HG03103 (cell line): ENCODE data around the gene FAM120C.

ENCODE experiments used
- ATAC-seq: cut with Tn5 transposase; IDR thresholded peaks from one replicate; pipeline ENCODE4 v1.9.1; 2021; ENCODE audit warnings: low read depth; ENCODE audit not compliant: unreplicated experiment

FAM120C gene

DNA sequence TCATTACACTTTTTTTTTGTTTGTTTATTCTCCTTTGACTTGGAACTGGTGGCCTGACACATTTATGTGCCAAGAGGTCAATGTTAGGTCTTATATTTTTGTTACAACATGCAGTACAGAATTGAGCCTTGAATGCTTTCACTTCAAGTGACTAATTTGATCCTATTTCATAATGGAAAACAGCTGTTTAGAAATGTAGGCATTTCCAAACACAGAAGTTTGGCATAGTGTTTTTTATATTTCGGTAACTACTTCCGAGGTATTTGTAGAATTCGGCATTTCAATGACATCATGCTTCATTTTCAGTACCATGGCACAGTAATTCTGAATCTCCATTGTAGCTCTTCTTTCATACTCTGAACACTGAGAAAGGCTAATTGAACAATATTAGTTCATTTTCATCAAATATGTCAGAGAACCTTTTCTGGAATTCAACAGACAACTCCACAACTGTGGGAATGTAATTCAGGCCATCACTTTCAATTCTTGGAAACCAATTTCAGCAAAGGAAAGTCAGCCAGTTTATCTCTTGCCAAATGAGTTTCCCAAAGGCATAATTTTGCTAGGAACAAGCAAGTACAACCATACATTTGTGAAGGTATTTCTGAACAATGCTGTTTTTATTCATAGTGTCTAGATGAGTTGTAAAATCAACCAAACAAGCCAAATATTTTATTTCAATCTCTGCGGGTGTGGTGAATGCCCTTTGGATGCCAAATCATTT lies 11.4 kb downstream of the FAM120C start:
- ATAC-seq, result no peak

DNA sequence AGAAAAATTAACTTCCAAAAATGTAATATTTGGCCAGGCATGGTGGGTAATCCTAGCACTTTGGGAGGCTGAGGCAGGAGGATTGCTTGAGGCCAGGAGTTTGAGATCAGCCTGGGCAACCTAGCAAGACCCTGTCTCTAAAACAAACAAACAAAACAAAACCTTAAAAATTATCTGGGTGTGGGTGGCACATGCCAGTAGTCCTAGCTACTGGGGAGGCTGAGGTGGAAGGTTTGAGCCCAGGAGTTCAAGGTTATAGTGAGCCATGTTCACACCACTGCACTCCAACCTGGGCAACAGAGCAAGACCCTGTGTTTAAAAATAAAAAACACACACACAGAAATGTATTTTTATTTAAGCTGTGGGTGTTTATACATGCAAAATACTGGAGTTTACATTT lies 12.0 kb downstream of the FAM120C start:
- no peak for ATAC-seq

DNA sequence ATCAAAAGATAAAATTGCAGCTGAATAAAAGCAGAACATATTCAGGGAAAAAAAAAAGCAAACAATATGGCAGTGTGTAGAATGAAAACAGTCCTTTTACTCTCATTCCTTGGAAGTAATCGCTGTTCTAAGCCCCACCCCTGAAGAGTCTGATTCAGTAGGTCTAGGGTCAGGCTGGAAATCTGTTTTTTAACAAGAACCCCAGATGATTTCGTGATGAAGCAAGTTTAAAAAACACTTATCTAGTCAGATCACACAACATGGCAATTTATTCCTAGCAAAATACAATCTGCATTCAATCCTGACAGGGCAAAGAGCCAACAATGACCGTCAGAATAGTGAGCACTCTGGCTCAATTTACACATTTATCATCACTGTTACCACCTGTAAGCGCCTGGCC lies 16.1 kb downstream of the FAM120C start:
- ATAC-seq, result no peak

DNA sequence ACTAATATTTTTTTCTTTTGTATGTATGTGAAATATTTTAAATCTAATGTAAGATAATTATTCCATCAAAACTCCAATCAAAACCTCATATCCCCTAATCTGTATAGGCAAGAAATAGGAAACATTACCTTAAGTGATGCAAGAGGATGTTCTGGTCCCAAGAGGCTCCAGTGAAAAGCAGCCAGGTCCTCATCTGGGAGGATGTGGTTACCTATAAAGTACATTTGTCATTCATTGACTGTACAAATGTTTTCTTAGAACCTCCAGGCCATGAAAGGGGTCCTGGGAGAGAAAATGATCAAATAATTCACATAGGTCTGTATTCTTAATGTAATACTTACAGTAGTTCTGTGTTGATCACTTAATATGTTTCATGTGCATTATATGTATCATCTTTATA lies 25.5 kb downstream of the FAM120C start:
- no peak for ATAC-seq

DNA sequence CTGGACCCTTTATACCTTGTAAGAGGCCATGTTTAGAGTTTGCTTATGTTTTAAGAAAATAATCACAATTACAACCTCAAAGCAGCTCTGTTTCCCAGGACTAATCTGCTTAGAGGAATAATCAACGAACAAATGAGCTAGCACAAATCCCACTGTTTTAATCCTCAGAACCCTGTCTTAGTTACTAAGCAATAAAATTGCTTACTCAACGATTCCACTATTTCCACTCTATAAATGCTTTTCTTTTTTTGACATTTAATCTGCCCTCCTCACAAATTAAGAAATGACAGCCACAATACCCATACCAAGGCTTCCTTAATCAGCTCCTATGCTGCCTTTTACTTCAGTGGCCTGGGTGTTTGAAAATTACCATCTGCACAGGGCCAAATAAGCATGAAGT lies 48.8 kb downstream of the FAM120C start:
- no peak for ATAC-seq

DNA sequence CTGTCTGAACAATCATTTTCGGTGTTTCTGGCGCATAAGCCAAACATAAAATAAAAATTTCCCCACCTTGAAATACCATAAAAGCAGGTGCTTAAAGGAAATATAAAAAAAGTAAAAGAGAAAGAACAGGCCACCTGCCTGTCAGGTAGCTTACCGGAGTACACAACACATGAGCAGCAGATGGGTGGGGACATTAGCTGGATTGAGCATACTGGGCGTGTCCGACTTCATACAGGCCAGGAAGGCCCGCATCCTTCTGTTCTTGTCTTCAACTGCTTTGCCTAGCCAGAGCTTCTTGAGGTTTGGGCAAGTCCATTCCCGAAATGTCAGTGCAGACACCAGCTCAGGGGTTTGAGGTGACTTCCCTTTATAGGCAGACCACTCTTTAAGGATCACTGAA lies 66.7 kb downstream of the FAM120C start:
- ATAC-seq, result no peak

DNA sequence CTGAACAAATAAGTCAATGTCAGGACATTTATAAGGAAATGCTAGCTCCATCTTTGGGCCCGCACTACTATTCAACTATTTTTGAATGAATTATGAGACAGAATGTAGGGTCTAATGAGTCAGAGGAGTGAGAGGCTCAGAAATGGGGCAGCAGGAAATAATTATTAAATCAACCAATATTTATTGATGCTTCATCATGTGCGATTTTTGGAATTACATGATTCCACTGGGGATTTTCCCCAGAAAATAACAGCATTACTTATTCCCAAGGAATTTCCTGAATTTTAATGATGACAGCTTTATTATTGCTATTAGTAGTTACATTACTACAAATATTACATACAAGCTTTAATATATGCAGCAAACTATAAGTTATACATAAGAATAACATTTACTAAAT lies 89.5 kb downstream of the FAM120C start:
- no peak for ATAC-seq

DNA sequence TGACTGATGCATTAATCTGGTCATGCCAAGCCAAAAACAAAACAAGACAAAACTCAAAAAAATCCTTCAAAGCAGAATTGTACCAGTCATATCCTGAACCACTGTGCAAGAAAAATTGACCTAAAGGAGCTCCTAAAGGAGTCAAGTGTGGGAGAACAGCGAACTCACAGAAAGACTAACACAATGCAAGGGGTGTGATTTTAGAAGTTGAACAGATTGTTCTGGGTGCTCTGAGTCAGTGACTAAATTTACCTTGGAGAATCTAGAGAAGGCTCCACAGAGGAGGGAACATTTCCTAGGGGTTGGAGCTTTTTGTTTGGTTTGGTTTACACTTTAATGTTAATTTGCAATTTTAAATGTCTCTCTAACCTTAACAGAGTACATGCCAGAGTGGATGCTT lies 89.9 kb downstream of the FAM120C start:
- no peak for ATAC-seq

DNA sequence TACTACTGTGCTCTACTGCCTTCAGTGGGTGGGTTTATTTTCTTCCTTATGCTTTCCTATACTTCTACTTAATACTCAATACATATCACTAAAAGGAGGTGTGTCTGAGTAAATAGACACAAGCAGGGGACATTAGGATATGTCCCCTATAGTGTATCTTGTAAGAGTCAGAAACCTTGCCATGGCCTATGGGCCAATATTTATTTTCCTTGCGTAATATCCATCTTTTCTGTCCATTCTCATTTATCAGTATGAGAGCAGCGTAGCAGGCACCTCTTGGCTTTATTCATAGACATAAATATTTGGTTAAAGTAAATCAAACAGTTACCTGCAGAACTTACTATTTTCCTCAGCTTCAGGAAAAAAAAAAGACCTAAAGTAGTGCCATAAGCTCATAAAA lies 92.2 kb downstream of the FAM120C start:
- no peak for ATAC-seq

DNA sequence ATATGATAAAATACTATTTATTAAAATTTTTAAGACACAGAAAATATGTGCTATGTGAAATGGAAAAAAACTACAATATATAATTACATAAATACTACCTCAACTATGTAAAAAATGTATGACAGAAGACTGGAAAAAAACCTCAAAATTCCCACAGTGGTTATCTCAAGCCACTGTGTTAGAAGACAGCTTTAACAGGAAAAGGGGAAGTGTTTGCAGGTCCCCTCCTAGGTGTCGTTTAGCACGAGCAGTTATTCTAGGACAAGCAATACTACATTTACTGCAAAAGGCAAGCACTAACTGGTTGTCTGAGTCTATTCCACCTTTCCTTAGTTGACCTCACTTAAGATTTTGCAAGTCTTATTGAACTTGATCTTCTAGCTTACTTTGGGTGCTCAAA lies 93.9 kb downstream of the FAM120C start:
- no peak for ATAC-seq

DNA sequence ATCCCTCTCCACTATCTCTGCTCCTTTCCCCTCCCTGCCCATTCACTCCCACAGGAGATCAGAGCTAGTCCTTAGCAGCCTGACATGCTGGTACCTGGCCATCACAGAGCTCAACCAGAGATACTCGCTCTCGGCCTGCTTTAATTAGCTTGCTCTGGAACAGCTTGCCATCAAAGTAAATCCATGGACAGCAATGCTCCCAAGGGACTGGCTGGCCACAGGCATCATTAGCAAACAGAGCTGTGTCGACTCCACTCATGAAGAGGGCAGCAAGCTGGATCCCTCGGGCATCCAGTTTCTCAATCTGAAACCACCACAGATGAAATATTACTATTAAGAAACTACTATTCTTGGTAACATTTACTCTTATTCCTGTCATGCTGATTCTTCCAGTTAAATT lies 95.4 kb downstream of the FAM120C start:
- ATAC-seq, result no peak

DNA sequence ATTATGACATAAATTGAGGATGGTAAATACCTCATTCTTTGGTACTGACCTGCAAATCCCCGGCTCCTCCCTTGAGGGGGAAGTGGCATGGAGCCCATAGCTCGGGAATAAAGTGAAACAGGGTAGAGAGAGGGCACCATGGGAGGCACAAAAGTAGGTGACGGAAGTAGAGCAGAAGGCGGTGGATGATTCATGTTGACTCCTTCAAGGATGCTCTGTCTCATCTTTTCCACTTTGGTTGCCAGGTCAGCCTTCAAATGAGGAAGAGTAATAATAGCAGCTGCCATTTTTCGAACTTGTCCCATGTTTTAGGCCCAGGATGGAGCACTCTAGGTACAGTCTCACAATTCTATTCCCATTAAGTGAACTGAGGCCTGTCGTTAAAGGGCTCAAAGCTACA lies 97.4 kb downstream of the FAM120C start:
- ATAC-seq, result no peak

DNA sequence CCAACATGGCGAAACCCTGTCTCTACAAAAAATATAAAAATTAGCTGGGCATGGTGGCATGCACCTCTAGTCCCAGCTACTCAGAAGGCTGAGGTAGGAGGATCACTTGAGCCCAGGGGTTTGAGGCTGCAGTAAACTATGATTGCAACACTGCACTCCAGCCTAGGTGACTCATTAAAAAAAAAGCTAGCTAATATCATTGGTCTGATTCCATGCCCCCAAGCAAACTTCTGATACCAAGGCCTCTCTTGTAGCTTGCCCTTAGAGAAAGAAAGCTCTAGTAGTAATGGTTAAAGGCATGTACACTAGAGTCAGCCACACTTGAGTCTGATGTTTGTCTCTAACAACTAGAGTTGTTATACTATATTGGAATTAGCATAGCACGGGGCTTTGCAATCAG lies 106.2 kb downstream of the FAM120C start:
- no peak for ATAC-seq

DNA sequence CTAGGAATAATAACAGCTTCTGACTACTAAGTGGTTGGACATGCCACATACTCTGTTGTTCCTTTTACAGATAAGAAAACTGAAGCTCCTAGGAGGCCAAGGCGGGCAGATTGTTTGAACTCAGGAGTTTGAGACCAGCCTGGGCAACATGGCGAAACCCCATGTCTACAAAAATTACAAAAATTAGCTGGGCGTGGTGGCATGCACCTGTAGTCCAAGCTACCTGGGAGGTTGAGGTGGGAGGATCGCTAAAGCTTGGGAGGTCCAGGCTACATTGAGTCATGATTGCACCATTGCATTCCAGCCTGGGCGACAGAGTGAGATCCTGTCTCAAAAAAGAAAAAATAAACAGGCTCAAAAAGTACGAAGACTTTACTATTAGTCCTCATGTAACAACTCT lies 108.2 kb downstream of the FAM120C start:
- no peak for ATAC-seq

DNA sequence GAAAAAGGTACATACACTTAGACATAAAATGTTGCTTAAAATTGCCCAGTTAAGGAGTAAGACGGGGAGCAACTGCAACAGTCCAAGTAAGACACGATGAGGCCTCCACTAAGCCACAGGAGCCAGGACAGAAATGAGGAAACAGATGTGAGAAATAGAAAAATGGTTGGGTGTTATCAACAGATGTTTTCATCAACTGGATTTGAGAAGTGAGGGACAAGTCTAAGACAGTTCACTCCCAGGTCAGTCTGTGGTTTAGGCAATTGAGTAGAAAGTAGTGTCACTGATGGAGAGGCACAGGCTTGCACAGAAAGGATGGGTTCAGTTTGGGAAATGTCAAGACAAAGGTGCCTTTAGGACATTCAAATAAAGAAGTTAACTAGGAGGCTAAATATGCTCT lies 115.3 kb downstream of the FAM120C start:
- no peak for ATAC-seq

DNA sequence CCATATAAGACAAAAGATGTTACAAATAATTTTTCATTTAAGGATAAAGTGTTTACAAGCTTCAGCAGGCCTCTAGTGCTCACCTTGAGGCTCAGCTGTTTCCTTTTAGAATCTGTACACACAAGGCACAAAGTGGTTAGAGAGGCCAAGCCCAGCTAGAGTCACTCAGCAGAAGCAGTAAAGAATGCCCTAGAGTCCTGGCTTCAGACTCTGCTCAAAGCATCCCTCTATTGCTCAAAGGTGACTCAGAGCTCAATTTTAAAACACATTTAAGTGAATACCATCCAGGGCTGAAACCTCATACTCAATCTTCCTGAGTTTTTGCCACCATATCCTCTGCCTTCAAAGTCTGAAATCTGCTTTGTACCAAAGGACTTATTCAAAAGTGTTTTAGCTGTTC lies 116.2 kb downstream of the FAM120C start:
- no peak for ATAC-seq

DNA sequence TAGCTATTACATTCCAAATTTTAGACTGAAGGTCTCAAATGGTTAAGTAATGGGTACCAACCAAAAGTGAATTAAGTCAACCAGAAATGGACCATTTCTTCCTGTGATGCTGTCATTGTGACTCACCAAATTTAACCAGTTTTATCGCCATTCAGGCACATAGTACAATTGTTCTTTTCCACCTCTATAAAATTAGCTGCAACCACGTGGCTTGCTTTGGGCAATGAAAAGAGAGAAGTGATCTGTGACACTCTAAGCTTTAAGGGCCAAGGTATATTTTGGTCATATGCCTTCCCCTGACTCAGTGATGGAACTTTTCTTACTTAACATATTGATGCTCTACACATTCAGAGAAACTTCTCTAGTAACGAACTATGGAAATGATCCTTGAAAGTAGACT lies 118.5 kb downstream of the FAM120C start:
- ATAC-seq, result no peak

DNA sequence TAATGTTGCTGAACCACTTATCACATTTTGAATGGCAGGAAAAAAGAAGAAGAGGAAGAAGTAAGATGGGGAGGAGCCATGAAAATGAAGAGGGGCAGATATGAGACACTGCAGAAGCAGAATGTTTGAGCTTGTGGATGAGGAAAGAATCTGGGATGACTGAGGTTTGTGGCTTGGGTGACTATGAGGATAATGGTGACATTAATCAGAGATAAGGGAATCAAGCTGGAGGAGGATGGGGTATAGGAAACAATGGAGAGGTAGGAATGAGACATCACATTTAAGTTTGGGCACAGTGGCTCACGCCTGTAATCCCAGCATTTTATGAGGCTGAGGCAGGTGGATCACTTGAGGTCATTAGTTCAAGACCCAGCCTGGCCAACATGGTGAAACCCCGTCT lies 119.7 kb downstream of the FAM120C start:
- no peak for ATAC-seq

DNA sequence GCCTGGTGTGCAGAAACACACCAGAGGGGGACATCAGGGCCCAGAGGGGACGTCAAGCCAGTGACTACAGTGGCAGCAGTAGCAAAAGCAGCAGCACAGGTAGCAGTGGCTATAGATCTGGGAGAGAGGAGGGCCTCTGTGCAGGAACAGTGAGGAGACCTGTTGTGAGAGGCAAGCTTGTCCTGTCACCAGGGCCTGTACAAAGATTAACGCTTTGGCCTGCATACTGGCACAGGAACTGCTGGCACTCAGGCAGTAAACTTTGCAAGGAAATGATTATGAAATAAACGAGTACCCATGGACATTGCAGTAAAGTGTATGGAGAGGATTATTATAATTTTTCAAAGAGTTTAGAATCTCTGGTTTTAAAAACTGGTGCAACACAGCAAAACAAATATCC lies 133.3 kb downstream of the FAM120C start:
- no peak for ATAC-seq

DNA sequence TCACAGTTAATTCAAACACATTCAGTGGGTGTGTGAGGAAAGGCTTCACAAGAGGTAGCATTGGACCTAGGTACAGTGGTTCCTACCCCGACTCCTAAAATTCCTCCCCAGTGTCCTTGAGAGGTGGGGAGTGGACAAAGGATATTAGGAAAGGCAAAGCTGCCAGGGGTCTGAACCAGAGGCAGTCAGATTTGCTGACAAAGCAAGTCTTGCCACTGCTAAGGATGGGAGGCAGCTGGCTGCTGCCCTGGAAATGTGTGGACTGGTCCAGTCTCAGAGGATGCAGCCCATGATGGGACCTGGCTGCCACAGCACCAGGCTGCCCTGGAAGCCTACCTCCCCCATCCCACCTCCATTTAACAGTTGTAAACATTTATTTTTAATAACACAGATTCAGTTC lies 134.6 kb downstream of the FAM120C start:
- ATAC-seq, result no peak

DNA sequence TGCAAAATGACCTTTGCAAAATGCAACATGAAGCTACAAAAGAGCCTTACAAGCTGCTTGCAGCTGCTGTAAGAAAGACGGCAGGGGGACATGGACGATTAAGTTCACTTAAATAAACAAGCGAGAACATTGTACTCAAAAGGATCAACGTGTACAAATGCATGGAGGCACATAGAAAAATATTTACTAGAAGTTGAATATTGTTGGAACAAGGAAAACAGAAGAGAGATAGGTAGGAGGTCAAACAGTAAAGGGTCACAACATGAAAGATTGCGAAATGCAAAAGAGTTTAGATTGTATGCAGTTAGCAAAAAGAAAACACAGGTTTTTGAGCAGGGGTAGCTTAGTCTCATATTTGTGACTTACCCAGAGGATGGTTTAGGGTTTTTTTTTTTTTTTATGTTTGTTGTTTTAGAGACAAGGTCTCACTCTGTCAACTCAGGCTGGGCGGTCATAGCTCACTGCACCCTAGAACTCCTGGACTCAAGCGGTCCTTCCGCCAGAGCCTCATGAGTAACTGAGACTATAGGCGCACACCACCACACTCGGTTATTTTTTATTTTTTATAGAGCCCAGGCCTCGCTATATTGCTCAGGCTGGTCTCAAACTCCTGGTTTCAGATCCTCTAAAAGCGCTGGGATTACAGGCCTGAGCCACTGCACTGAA lies 137.4 kb downstream of the FAM120C start:
- ATAC-seq, result no peak

DNA sequence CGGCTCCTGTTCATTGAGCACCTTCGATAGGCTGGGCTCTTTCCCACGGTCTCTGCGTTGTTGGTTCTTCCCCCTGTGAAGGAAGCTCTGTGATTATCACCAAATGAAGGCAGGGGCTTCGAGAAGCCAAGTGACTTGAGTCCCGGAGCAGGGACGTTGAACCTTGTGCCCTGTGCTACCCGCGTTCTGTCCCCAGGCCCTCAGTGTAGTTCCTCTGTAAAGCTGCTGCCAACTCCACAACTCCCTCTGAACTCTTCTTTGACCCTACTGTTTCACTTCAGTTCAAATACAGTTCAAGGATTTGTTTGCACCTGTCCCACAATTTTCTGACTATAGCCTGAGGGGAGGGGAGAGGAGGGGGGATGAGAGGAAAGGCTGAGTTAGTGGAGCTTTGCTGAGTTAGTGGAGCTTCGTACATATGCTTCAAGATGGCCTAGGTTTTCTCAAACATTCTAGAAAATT lies 138.1 kb downstream of the FAM120C start:
- ATAC-seq, result no peak
